HG02970 (cell line): ENCODE measurements around the gene CLSTN2.

Source experiments
- ATAC-seq: cut with Tn5 transposase; IDR thresholded peaks from one replicate; pipeline ENCODE4 v1.9.1; 2021; ENCODE audit warnings: mild to moderate bottlenecking, moderate library complexity, moderate number of reproducible peaks; ENCODE audit not compliant: unreplicated experiment, low FRiP score

The CLSTN2 gene

GRCh38 chr3:140252812-140253656 lies 318.0 kb downstream of the CLSTN2 start:
- ATAC-seq, result no peak

- ATAC-seq, result no peak
These were observed 323.3 kb downstream of the CLSTN2 start for GRCh38 chr3:140258222-140258724.

GRCh38 chr3:140265302-140265701 lies 330.3 kb downstream of the CLSTN2 start:
- ATAC-seq, result no peak

GRCh38 chr3:140268103-140268502 lies 333.1 kb downstream of the CLSTN2 start:
- ATAC-seq, result no peak

- no peak for ATAC-seq
These were observed 333.6 kb downstream of the CLSTN2 start for GRCh38 chr3:140268610-140269009.

- ATAC-seq, result no peak
These were observed 335.3 kb downstream of the CLSTN2 start for GRCh38 chr3:140270329-140270728.

- no peak for ATAC-seq
These were observed 338.7 kb downstream of the CLSTN2 start for GRCh38 chr3:140273542-140274195.

- no peak for ATAC-seq
These were observed 339.4 kb downstream of the CLSTN2 start for GRCh38 chr3:140274429-140274828.

- no peak for ATAC-seq
These were observed 341.7 kb downstream of the CLSTN2 start for GRCh38 chr3:140276703-140277102.

- ATAC-seq, result no peak
These were observed 342.9 kb downstream of the CLSTN2 start for GRCh38 chr3:140277886-140278285.

GRCh38 chr3:140284372-140284771 lies 349.4 kb downstream of the CLSTN2 start:
- no peak for ATAC-seq

- ATAC-seq, result no peak
These were observed 350.4 kb downstream of the CLSTN2 start for GRCh38 chr3:140285380-140285779.

GRCh38 chr3:140288595-140288994 lies 353.6 kb downstream of the CLSTN2 start:
- no peak for ATAC-seq

GRCh38 chr3:140290105-140290504 lies 355.1 kb downstream of the CLSTN2 start:
- no peak for ATAC-seq

- no peak for ATAC-seq
These were observed 357.2 kb downstream of the CLSTN2 start for GRCh38 chr3:140292170-140292569.

GRCh38 chr3:140292684-140293083 lies 357.7 kb downstream of the CLSTN2 start:
- no peak for ATAC-seq

- ATAC-seq, result no peak
These were observed 359.1 kb downstream of the CLSTN2 start for GRCh38 chr3:140294058-140294457.

GRCh38 chr3:140296796-140297352 lies 361.9 kb downstream of the CLSTN2 start:
- no peak for ATAC-seq

GRCh38 chr3:140298043-140298442 lies 363.1 kb downstream of the CLSTN2 start:
- ATAC-seq, result no peak

- no peak for ATAC-seq
These were observed 363.6 kb downstream of the CLSTN2 start for GRCh38 chr3:140298569-140299070.

- ATAC-seq, result no peak
These were observed 368.9 kb downstream of the CLSTN2 start for GRCh38 chr3:140303875-140304274.
